ENCODE measurements around the gene BRAT1. TPM values are rescaled to one million over a fixed set of nuclear protein-coding genes. Genes with fewer than 3 reads are reported as not detected.
A peak's percentile ranks its signal among the peaks of the same experiment; 100 is the strongest.
"Not testable (repeated sequence)": the region's sequence is repeated elsewhere in the genome, so short reads cannot be mapped to it uniquely, and the experiment has no call there.

Gene BRAT1
- total RNA-seq, 1 donor from 2014 or later: 14.8 TPM

DNA sequence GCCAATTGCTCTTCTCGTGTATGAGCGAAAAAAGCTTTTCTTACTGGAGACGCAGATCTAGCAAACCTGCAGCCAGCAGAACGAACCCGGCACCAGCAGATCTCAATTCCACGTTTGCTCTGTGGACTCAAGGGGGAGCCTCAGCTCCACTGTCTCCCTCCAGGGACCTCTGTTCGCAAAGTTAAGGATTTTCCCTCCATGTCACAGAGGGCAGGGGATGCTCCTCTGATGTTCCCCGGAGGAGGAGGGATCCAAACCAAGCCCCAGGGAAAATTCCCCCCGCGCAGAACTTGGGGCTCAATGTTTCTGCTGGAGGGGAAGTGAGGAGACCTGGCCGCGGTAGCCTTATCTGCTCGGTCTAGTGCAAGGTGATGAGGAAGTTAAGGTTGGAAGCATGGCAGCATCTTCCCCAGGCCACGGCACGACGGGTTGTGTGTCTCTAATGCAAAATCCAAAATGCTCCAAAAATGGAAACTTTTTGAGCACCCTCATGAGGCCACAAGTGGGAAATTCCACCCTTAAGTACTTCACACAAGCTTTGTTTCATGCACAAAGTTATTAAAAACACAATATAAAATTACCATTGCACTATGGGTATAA, 12.5 kb upstream of the BRAT1 start:
- no peak for DNase-seq (ENCODE audit: missing footprints)

GRCh38 chr7:2566890-2567678, 11.8 kb upstream of the BRAT1 start:
- DNase-seq (ENCODE audit: missing footprints) (no peak), ATAC-seq (peak; percentile 80)
- intact Hi-C loops (cut with DNase I): loop anchor here (1.0 kb wide), 1 partner anchor 114 kb away; no protein-coding TSS in a partner anchor

More for the DNA sequence above, 12.5 kb upstream of the BRAT1 start:
- intact Hi-C loops (cut with DNase I): loop anchor here (1.0 kb wide), 1 partner anchor 114 kb away; no protein-coding TSS in a partner anchor
- peak; percentile 75 for ATAC-seq

DNA sequence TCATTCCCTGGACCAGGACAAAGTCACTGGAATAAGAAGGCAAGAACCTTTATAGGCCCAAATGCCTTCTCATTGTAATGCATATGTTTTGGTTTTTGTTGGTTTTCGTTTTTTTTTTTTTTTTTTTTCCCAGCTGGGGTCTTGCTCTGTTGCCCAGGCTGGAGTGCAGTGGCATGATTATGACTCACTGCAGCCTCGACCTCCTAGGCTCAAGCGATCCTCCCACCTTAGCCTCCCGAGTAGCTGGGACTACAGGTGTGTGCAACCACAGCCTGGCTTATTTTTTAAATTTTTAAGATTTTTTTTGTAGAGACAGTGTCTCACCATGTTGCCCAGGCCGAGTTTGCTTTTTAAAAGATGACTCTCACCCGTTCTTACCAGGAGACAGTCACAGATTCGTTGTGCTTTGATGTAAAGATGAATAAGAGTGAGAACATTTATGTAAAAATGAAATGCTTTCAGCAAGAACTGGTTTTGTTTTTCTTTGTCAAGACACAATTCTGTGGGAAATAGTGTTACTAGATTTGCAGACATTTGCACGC, 11.1 kb upstream of the BRAT1 start:
- ATAC-seq: no peak
- DNase-seq (ENCODE audit: missing footprints): no peak
- intact Hi-C loops (cut with DNase I): no loop called here

GRCh38 chr7:2564970-2565540, 9.7 kb upstream of the BRAT1 start:
- no peak for DNase-seq (ENCODE audit: missing footprints)
- intact Hi-C loops (cut with DNase I): no loop called here
- ATAC-seq: no peak

- intact Hi-C loops (cut with DNase I); DNase-seq (ENCODE audit: missing footprints); ATAC-seq: not testable (repeated sequence)
These were observed 8.6 kb upstream of the BRAT1 start for GRCh38 chr7:2563955-2564354.

GRCh38 chr7:2559283-2559950, 4.1 kb upstream of the BRAT1 start:
- peak; percentile 80 for DNase-seq (ENCODE audit: missing footprints)
- intact Hi-C loops (cut with DNase I): loop anchor here (5.0 kb wide), 3 partner anchors 73 to 283 kb away; partner anchors contain the start of genes GNA12, GRIFIN and TTYH3
- ATAC-seq: no peak

GRCh38 chr7:2558629-2559282, 3.4 kb upstream of the BRAT1 start, which contains the start of gene IQCE:
TSS of gene IQCE (plus strand) at chr7:2558979. CDS start at chr7:2559182, 203 bp downstream.
- DNase-seq (ENCODE audit: missing footprints): peak; percentile 97
- intact Hi-C loops (cut with DNase I): loop anchor here (5.0 kb wide), 3 partner anchors 74 to 284 kb away; partner anchors contain the start of genes GNA12, GRIFIN and TTYH3
- peak; percentile 79 for ATAC-seq

DNA sequence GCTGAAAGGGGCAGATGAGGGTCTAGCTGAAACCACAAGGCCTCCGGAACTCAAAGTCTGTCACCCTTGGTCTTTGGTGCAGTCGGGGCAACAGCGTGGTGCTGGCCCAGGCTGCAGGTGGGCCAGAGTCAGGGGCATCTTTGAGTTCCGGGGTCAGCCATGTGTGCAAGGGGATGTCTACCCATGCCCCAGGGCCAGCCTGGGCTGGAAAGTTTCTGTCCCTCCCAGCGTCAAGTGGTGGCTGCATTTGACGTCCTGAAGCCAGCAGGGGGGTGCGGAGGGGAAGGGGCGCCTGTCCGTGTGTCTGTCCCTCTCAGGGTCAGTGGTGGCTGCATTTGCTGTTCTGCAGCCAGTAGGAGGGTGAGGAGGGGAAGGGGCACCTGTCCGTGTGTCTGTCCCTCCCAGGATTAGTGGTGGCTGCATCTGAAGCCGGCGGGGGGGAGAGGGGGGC, 638 bp downstream of the BRAT1 start:
- intact Hi-C loops (cut with DNase I): loop anchor here (5.0 kb wide), 3 partner anchors 77 to 288 kb away; partner anchors contain the start of genes GNA12, GRIFIN and TTYH3
- ATAC-seq (no peak), DNase-seq (ENCODE audit: missing footprints) (no peak)

- no peak for ATAC-seq
- intact Hi-C loops (cut with DNase I): no loop called here
- DNase-seq (ENCODE audit: missing footprints): no peak
These were observed 1.3 kb downstream of the BRAT1 start for GRCh38 chr7:2553831-2554581.

DNA sequence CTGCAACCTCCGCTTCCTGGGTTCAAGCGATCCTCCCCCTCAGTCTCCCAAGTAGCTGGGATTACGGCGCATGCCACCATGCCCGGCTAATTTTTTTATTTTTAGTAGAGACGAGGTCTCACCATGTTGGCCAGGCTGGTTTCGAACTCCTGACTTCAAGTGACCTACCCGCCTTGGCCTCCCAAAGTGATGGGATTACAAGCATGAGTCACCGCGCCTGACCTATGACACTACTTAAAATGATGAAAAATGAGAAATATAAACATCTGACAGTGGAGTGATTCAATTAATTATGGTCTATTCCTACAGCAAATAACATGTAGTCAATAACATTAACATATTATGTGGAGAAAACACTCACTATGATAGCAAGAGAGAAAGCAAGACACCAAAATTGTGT, 2.2 kb downstream of the BRAT1 start:
- ATAC-seq (no peak), DNase-seq (ENCODE audit: missing footprints) (no peak)
- intact Hi-C loops (cut with DNase I): no loop called here

- DNase-seq (ENCODE audit: missing footprints) (no peak), ATAC-seq (no peak)
- intact Hi-C loops (cut with DNase I): no loop called here
These were observed 3.9 kb downstream of the BRAT1 start for GRCh38 chr7:2551418-2551817.

DNA sequence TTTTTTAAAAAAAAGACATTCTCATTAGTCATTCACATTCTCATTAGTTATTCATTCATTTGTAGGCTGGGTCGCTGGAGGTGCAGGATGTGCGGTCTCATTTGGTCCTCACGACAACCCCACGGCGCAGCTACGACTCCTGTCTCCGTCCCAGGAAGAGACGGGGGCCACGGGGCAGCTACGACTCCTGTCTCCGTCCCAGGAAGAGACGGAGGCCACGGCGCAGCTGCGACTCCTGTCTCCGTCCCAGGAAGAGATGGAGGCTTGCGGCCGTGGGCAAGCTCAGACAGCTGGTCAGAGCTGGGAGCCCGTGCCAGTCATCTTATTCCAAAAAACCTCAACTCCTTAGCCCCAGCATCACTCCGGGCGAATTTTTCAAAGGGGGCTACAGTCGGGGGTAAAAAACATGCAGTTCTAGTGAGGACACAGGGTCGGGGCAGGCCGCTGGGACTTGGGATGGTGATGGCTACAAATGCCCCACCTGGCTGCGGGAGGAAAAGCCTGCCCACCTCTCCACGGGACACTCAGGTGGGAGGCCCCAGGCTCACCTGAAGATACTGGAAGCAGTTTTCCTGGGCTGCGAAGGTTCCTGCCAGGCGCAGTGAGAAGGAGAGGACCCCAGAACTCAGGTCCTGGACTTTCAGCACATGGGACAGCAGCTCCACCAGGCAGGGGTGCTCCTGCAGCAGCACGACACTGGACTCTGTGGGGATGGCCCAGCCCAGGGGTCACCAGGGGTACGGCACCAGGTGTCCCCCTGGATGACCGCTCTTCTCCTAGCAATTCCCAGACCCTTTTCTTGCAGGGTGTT, 8.3 kb downstream of the BRAT1 start:
- DNase-seq (ENCODE audit: missing footprints): peak; percentile 50
- no peak for ATAC-seq

GRCh38 chr7:2545746-2546425, 9.4 kb downstream of the BRAT1 start:
- peak; percentile 44 for DNase-seq (ENCODE audit: missing footprints)
- intact Hi-C loops (cut with DNase I): no loop called here
- no peak for ATAC-seq

More for the DNA sequence above, 8.3 kb downstream of the BRAT1 start:
- intact Hi-C loops (cut with DNase I): no loop called here

DNA sequence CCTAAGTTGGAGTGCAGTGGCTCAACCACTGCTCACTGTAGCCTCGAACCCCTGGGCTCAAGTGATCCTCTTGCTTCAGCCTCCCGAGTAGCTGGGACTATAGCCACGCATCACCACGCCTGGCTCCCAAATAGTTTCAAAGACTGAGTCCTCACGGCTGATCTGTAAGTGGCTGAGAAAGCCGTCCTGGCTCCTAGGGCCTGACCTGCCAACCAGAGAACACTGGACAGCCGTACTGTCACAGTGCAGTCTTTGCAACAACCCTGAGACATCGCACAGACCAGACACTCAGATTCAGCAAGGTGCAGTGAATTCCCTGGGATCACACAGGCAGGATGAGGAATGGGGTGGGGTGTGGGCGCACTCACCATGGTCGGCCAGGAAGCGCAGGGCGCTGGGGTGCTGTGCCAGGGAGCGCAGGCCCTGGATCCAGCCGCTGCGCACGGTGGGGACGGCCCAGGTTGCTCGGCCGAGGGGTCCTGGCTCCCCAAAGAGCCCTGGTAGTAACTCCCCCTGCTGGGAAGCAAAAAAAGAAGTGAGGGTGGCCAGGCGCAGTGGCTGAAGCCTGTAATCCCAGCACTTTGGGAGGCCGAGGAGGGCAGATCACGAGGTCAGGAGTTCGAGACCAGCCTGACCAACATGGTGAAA, 10.7 kb downstream of the BRAT1 start:
- DNase-seq (ENCODE audit: missing footprints): peak; percentile 68
- intact Hi-C loops (cut with DNase I): no loop called here
- no peak for ATAC-seq

Data from Right ventricle myocardium inferior (tissue), 1 donor.